ENCODE data around the gene MAPT.
"Not testable (repeated sequence)": the region's sequence is repeated elsewhere in the genome, so short reads cannot be mapped to it uniquely, and the experiment has no call there.

Gene MAPT

GRCh38 chr17:46009681-46010596 is 115.6 kb downstream of the MAPT start:
- no peak for DNase-seq (ENCODE audit: low read depth)

- no peak for DNase-seq (ENCODE audit: low read depth)
These were observed 116.3 kb downstream of the MAPT start for GRCh38 chr17:46010597-46011186.

DNA sequence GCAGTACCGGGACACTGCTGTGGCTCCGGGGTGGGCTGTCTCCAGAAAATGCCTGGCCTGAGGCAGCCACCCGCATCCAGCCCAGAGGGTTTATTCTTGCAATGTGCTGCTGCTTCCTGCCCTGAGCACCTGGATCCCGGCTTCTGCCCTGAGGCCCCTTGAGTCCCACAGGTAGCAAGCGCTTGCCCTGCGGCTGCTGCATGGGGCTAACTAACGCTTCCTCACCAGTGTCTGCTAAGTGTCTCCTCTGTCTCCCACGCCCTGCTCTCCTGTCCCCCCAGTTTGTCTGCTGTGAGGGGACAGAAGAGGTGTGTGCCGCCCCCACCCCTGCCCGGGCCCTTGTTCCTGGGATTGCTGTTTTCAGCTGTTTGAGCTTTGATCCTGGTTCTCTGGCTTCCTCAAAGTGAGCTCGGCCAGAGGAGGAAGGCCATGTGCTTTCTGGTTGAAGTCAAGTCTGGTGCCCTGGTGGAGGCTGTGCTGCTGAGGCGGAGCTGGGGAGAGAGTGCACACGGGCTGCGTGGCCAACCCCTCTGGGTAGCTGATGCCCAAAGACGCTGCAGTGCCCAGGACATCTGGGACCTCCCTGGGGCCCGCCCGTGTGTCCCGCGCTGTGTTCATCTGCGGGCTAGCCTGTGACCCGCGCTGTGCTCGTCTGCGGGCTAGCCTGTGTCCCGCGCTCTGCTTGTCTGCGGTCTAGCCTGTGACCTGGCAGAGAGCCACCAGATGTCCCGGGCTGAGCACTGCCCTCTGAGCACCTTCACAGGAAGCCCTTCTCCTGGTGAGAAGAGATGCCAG is 117.6 kb downstream of the MAPT start:
- DNase-seq (ENCODE audit: low read depth): no peak

DNA sequence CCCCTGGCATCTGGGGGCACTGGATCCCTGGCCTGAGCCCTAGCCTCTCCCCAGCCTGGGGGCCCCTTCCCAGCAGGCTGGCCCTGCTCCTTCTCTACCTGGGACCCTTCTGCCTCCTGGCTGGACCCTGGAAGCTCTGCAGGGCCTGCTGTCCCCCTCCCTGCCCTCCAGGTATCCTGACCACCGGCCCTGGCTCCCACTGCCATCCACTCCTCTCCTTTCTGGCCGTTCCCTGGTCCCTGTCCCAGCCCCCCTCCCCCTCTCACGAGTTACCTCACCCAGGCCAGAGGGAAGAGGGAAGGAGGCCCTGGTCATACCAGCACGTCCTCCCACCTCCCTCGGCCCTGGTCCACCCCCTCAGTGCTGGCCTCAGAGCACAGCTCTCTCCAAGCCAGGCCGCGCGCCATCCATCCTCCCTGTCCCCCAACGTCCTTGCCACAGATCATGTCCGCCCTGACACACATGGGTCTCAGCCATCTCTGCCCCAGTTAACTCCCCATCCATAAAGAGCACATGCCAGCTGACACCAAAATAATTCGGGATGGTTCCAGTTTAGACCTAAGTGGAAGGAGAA is 118.2 kb downstream of the MAPT start:
- DNase-seq (ENCODE audit: low read depth): no peak

GRCh38 chr17:46013127-46013501 is 118.8 kb downstream of the MAPT start:
- DNase-seq (ENCODE audit: low read depth): no peak

DNA sequence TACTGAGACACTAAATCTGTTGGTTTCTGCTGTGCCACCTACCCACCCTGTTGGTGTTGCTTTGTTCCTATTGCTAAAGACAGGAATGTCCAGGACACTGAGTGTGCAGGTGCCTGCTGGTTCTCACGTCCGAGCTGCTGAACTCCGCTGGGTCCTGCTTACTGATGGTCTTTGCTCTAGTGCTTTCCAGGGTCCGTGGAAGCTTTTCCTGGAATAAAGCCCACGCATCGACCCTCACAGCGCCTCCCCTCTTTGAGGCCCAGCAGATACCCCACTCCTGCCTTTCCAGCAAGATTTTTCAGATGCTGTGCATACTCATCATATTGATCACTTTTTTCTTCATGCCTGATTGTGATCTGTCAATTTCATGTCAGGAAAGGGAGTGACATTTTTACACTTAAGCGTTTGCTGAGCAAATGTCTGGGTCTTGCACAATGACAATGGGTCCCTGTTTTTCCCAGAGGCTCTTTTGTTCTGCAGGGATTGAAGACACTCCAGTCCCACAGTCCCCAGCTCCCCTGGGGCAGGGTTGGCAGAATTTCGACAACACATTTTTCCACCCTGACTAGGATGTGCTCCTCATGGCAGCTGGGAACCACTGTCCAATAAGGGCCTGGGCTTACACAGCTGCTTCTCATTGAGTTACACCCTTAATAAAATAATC is 119.3 kb downstream of the MAPT start:
- peak; percentile 62 for DNase-seq (ENCODE audit: low read depth)

DNA sequence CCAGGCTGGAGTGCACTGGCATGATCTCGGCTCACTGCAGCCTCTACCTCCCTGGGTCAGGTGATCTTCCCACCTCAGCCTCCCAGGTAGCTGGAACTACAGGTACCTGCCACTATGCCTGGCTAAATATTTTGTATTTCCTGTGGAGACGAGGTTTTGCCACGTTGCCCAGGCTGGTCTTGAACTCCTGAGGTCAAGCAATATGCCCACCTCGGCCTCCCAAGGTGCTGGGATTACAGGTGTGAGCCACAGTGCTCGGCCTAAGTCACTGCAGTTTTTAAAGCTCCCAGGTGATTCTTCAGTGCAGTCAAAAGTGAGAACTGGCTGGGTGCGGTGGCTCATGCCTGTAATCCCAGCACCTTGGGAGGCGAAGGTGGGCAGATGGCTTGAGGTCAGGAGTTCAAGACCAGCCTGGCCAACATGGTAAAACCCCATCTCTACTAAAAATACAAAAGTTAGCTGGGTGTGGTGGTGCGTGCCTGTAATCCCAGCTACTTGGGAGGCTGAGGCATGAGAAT is 125.1 kb downstream of the MAPT start:
- DNase-seq (ENCODE audit: low read depth): not testable (repeated sequence)

GRCh38 chr17:46020023-46020761 is 125.8 kb downstream of the MAPT start:
- no peak for DNase-seq (ENCODE audit: low read depth)

- DNase-seq (ENCODE audit: low read depth): no peak
These were observed 126.6 kb downstream of the MAPT start for GRCh38 chr17:46020998-46021397.

- DNase-seq (ENCODE audit: low read depth): not testable (repeated sequence)
These were observed 129.0 kb downstream of the MAPT start for GRCh38 chr17:46023366-46023765.

DNA sequence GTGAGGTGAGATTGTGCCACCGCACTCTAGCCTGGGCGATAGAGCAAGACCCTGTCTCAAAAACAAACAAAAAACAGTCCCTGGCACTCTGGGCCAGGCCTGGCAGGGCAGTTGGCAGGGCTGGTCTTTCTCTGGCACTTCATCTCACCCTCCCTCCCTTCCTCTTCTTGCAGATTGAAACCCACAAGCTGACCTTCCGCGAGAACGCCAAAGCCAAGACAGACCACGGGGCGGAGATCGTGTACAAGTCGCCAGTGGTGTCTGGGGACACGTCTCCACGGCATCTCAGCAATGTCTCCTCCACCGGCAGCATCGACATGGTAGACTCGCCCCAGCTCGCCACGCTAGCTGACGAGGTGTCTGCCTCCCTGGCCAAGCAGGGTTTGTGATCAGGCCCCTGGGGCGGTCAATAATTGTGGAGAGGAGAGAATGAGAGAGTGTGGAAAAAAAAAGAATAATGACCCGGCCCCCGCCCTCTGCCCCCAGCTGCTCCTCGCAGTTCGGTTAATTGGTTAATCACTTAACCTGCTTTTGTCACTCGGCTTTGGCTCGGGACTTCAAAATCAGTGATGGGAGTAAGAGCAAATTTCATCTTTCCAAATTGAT is 129.5 kb downstream of the MAPT start:
- DNase-seq (ENCODE audit: low read depth): no peak

DNA sequence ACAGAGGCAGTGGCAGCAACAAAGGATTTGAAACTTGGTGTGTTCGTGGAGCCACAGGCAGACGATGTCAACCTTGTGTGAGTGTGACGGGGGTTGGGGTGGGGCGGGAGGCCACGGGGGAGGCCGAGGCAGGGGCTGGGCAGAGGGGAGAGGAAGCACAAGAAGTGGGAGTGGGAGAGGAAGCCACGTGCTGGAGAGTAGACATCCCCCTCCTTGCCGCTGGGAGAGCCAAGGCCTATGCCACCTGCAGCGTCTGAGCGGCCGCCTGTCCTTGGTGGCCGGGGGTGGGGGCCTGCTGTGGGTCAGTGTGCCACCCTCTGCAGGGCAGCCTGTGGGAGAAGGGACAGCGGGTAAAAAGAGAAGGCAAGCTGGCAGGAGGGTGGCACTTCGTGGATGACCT is 130.2 kb downstream of the MAPT start:
- no peak for DNase-seq (ENCODE audit: low read depth)

GRCh38 chr17:46025060-46025459 is 130.7 kb downstream of the MAPT start:
- DNase-seq (ENCODE audit: low read depth): no peak

GRCh38 chr17:46025510-46026165 is 131.3 kb downstream of the MAPT start:
- DNase-seq (ENCODE audit: low read depth): no peak

DNA sequence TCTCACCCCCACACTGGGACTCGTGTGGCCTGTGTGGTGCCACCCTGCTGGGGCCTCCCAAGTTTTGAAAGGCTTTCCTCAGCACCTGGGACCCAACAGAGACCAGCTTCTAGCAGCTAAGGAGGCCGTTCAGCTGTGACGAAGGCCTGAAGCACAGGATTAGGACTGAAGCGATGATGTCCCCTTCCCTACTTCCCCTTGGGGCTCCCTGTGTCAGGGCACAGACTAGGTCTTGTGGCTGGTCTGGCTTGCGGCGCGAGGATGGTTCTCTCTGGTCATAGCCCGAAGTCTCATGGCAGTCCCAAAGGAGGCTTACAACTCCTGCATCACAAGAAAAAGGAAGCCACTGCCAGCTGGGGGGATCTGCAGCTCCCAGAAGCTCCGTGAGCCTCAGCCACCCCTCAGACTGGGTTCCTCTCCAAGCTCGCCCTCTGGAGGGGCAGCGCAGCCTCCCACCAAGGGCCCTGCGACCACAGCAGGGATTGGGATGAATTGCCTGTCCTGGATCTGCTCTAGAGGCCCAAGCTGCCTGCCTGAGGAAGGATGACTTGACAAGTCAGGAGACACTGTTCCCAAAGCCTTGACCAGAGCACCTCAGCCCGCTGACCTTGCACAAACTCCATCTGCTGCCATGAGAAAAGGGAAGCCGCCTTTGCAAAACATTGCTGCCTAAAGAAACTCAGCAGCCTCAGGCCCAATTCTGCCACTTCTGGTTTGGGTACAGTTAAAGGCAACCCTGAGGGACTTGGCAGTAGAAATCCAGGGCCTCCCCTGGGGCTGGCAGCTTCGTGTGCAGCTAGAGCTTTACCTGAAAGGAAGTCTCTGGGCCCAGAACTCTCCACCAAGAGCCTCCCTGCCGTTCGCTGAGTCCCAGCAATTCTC is 132.1 kb downstream of the MAPT start:
- DNase-seq (ENCODE audit: low read depth): no peak

DNA sequence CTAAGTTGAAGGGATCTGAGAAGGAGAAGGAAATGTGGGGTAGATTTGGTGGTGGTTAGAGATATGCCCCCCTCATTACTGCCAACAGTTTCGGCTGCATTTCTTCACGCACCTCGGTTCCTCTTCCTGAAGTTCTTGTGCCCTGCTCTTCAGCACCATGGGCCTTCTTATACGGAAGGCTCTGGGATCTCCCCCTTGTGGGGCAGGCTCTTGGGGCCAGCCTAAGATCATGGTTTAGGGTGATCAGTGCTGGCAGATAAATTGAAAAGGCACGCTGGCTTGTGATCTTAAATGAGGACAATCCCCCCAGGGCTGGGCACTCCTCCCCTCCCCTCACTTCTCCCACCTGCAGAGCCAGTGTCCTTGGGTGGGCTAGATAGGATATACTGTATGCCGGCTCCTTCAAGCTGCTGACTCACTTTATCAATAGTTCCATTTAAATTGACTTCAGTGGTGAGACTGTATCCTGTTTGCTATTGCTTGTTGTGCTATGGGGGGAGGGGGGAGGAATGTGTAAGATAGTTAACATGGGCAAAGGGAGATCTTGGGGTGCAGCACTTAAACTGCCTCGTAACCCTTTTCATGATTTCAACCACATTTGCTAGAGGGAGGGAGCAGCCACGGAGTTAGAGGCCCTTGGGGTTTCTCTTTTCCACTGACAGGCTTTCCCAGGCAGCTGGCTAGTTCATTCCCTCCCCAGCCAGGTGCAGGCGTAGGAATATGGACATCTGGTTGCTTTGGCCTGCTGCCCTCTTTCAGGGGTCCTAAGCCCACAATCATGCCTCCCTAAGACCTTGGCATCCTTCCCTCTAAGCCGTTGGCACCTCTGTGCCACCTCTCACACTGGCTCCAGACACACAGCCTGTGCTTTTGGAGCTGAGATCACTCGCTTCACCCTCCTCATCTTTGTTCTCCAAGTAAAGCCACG is 133.0 kb downstream of the MAPT start:
- no peak for DNase-seq (ENCODE audit: low read depth)

DNA sequence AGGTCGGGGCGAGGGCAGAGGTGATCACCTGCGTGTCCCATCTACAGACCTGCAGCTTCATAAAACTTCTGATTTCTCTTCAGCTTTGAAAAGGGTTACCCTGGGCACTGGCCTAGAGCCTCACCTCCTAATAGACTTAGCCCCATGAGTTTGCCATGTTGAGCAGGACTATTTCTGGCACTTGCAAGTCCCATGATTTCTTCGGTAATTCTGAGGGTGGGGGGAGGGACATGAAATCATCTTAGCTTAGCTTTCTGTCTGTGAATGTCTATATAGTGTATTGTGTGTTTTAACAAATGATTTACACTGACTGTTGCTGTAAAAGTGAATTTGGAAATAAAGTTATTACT is 133.6 kb downstream of the MAPT start:
- no peak for DNase-seq (ENCODE audit: low read depth)

- DNase-seq (ENCODE audit: low read depth): no peak
These were observed 134.0 kb downstream of the MAPT start for GRCh38 chr17:46028374-46028773.

All from GM04503 (cell line).